Fibroblast of lung (primary cell): ENCODE measurements around the gene FBRSL1.

Experiments used
- CTCF ChIP-seq, 2 donors: IDR thresholded peaks in 1 of 2; conservative IDR thresholded peaks in 1 of 2; 1 replicate in 1 of 2; 2 replicates in 1 of 2; pipeline ENCODE4 v1.5.1; 2011 to 2012; ENCODE audit warnings: low read length in 2 of 2, control low read depth in 1 of 2, inconsistent platforms in 1 of 2, low read depth in 1 of 2, mild to moderate bottlenecking in 1 of 2
- EZH2 ChIP-seq: IDR thresholded peaks from 2 replicates; pipeline ENCODE4 v1.5.1; 2012; ENCODE audit warnings: low read length, control low read depth, mild to moderate bottlenecking; ENCODE audit errors: missing control alignments

- TF ChIP-seq CTCF (conservative IDR thresholded peaks at IDR 0.05 in 1 of 2, IDR thresholded peaks at IDR 0.05 in 1 of 2; ENCODE audit: low read depth in 1 of 2, low read length in 2 of 2) (no peak), EZH2 (no peak)
Measured at GRCh38 chr12:132445884-132446632, 43.9 kb upstream of the FBRSL1 start.
